GM21360 (cell line): ENCODE measurements around the gene KRT80.

Experiments
- ATAC-seq: cut with Tn5 transposase; IDR thresholded peaks from one replicate; pipeline ENCODE4 v1.9.1; 2021; ENCODE audit warnings: mild to moderate bottlenecking, moderate library complexity; ENCODE audit not compliant: unreplicated experiment

KRT80 gene

DNA sequence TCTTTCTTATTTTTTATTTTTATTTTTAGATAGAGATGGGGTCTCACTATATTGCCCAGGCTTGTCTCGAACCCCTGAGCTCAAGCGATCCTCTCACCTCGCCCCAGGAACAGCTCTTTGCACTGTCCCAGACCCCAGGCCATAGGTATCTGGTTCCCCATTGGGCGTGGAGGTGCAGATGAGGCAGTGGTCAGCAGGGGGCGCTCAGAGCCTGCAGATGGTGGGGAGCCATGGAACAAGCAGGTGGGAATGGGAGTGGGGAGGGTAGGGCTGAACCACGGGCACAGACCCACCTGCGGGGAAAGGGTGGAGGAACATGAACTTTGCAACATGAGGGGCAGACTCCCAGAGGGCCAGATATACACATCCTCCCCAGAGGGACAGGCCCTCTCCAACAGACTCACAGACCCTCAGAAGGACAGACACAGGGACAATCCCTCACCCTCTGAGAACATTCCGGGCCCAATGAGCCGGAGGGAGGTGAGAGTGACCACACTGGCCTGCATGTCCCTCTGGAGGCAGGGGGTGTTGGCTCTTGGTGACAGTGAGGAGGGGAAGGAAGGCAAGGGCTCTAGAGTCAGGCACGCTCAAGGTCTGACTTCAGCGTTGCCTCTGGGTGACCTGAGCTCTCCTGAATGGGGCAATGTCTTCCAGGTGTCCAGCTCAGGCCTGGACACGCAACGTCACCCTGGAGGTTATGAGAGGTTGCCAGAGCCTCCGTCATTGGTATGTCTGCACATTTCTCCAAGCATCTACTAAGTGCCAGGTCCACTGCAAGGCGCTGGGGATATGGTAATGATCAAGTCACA is 34.9 kb downstream of the KRT80 start:
- ATAC-seq, result no peak

GRCh38 chr12:52156311-52156710 is 35.5 kb downstream of the KRT80 start:
- ATAC-seq, result no peak

DNA sequence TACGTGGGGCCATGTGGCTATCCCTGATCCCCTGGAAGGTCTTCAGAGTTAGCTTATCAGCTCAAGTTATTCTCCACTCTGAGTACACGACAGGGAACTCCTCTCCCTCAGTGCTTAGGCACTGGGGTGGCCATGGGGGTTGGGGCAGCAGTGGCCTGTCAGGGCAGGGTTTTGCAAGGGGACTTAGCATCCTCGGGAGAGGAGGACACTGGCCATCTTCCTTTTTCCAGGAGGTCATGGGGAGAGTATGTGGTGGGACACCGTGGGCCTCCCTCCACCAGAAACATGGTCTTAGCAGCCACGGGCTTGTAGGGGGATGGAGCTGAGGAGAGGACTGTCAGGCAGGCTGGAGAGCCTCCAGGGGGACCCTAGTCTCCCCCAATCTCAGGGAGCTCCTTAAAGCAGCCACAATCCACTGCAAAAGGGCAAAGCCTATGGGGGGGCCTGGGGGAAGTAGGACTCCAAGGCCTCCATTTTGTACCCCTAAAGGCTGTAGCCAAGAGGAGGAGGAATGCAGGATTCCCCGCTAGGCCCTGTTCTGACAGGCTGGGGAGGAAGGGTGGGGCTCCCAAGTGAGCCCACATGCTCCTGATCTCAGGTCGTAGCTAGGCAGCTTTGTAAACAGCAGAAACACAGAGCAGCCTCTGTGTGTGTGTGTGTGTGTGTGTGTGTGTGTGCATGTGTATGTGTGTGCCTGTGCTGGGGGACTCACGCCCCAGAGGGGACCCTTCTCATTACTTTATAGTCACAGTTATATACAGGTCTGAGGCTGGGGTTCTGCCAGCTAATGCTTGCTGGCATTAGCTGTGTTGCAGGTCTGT is 36.6 kb downstream of the KRT80 start:
- no peak for ATAC-seq

GRCh38 chr12:52152905-52153317 is 38.9 kb downstream of the KRT80 start:
- ATAC-seq, result no peak

GRCh38 chr12:52151837-52152783 is 39.7 kb downstream of the KRT80 start:
- peak; percentile 58 for ATAC-seq

GRCh38 chr12:52151153-52151836 is 40.5 kb downstream of the KRT80 start:
- ATAC-seq, result no peak

GRCh38 chr12:52149651-52150241 is 42.1 kb downstream of the KRT80 start:
- no peak for ATAC-seq

DNA sequence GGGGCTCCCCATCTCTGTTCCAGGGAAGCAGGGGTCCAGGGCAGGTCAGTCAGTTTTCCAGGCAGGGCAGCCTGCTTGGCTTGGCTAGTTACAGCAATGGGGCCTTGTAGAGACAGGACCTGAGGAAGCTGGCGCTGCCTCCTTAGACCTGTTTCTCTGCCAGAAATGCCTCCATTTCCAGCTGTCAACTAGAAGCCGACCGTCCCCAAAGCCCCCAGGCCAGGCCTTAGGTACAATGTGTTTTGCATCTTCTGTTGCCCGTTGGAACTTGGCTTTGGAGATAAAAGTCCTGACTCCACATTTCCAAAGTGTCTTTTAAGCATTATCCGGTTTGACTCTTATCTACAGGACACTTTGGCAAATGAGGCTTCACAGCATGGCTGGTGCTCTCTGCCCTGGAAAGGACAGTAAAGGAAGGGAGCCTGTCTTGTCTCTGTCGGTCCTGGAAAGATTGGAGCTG is 42.6 kb downstream of the KRT80 start:
- no peak for ATAC-seq

DNA sequence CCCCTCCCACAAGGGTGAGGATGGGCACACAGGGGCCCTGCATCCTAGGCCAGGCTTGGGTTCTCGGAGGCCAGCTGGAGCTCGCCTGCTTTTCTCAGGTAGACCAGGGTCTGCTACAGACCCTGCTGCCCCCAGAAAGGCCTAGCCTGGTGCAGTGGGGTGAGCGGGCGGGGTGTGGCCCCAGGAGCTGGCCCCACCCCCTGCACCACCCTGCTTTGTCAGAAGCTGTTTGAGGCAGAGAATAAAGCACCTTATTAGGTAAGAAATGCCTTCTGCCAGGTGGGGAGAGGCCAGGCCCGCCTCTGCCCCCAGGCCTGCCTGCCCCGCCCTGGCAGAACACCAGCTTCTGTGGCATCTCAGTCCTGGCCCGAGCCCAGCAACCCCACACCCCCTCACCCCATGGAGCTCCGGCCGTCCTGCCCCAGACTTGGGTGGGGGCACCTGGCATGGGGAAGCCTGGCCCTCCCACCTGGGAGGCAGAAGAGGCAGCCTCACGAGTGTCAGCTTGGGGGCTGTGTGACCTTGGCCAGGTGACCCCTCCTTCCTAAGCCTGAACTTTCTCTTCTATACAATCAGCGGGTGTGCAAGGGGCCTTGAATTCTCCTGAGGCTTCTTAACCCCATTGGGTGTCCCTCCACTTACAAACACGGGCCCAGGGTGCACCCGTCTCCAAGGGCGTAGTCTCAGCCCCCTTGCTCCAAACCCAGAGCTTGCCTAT is 43.2 kb downstream of the KRT80 start:
- ATAC-seq, result no peak

DNA sequence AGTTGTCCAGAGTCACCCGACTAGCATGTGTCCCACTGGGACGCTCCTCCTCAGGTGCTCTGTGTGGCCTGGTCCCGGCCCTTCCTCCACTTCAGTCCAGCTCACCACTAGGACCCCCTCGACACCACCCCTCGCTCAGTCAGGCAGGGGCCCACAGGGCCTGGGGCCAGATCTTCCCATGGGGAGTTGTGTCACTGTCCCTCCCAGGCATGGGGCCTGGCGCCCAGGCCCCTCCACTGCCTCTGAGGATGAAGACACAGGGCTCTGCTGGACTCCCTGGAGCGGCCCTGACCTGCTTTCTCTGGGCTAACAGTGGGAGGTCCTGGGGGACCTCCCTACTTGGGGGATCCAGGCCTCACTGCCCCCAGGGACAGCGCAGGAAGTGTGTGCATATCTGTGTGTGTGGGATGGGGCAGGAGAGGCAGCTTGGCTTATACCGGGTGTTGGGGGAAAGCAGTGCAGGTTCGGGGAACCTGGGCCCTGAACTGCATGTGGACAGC is 43.8 kb downstream of the KRT80 start:
- ATAC-seq, result no peak

DNA sequence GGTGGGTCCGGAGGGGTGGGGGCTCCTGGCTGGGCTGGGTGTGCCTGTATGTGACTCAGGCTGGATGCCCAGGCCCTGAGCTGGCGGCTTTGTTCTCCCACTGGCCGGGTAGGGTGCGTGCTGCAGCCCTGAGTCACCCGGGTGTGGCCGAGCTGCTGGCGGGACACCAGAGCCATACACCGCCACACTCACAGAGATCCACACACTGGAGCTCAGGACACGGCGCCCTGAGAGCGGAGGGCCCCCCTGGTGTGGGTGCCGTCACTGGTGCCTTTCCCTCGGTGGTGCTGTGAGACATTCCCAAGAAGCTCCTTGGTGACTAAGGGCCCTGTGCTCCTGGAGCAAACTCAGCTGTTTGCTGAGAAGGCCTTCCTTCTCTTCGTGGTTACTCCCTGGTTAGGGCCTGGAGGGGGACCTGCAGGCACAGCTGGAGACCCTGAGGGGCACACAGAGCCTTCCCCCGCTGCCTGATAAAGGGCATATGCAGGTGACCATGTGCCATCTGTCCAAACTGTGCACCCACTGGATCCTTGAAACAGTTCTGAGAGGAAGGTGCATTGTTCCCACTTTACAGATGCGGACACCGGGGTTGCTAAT is 44.3 kb downstream of the KRT80 start:
- no peak for ATAC-seq

DNA sequence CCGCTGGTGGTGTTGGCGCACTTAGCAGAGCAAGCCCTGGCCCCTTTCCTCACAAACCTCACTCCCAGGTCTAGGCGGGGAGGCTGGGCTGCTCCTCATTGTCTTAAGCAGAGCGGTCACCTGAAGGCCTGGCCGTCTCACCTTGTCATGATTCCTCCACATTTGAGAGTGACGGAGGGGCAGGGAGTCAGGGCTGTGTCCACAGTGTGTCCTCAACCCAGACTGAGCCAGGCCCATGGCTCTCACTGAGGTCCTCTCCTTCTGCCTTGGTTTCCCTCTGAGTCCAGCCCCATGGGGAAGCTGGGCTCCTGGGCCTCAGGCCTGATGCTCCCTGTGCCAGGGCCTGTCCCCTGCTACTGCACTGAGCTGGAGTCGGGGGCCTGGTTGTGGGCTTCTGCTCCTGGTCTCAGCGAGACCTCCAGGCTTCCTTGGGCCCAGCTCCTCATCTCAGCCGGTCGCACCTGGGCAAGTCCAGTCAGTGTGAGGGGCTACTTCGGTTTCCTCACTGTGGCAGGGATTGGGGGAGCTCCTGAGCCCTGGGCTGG is 44.9 kb downstream of the KRT80 start:
- ATAC-seq, result no peak

- ATAC-seq, result no peak
Measured at GRCh38 chr12:52146089-52146821, 45.6 kb downstream of the KRT80 start.

DNA sequence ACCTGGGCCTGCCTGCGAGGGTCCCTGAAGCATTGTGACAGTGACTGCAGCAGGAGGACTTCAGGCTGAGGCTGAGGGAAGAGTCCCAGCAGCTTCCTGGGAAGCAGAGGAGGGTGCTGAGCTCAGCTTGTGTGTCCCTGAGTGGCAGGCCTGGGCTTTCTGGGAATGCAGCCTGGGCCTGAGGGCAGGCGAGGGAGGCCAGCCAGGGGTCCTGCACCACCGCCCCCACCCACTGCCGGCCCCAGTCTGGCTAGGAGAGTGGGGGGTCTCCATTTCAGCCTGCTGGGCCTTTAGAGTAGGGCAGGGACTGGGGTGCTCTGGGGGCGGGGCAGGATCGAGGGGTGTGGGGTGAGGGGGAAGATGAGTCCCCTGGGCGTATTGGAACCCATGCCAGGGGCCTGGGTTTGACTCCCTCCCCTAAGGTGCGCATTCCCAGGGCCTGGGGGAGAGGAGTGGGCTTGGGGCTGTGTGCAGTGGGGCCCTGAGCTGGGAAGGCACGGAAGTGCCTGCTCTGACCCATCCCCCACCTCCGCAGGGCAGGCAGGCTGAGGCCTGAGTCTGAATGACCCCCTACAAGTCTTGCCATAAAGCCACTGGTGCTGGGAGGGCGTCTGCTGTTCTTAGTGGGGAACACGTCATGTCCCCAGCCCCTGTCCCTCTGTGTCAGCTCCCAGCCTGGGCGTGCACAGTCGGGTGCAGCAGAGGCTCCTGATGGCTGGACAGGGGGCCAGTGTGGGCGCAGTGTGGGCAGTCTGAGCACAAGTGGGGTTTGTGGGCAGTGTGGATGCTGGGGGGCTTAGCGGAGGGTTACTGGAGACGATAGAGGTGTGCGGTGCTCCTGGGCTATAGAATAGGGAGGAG is 46.4 kb downstream of the KRT80 start:
- no peak for ATAC-seq

DNA sequence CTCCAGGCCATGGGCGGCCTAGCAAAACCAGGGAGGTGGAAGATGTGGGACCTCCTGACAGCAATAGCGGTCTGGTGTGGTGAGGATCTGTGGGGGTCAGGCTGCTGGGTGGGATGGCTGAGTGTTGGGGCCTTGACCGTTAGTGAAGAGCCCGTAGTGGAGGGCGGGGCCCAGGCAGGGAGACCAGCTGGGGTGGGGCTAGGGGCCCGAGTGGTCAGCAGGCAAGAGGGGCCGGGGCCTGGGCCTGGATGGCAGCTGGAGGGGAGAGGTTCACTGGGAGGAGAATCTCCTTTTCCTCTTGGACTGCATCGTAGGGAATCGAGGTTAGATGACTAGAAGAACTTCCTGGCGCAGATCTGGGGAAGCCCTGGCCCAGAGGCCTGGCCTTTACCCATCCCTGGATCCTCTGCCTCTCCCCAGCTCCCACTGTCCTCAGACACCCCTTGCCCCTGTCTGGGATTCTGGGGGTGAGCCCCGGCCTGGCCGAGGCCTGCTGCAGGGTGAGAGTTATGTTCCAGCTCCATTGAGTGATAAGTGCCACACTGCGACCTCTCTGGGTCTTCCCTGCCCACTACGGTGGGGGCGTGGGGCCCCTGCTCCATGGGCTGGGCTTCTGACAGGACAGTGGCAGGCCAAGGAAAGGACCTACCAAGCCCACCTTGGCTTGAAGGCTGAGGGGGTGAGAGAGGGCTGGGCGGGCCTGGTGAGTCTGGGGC is 47.1 kb downstream of the KRT80 start:
- ATAC-seq, result no peak

- no peak for ATAC-seq
Measured at GRCh38 chr12:52142431-52142830, 49.4 kb downstream of the KRT80 start.
